CD4-positive, alpha-beta T cell treated with Interleukin-1 beta for 1 hour (primary cell): Measurements from ENCODE around the gene GNAS-AS1.

Experiments used
- DNase-seq, 2 donors: peaks; one replicate each; pipeline ENCODE4 v3.0.0-alpha.2; 2020 to 2022

The GNAS-AS1 gene

DNA sequence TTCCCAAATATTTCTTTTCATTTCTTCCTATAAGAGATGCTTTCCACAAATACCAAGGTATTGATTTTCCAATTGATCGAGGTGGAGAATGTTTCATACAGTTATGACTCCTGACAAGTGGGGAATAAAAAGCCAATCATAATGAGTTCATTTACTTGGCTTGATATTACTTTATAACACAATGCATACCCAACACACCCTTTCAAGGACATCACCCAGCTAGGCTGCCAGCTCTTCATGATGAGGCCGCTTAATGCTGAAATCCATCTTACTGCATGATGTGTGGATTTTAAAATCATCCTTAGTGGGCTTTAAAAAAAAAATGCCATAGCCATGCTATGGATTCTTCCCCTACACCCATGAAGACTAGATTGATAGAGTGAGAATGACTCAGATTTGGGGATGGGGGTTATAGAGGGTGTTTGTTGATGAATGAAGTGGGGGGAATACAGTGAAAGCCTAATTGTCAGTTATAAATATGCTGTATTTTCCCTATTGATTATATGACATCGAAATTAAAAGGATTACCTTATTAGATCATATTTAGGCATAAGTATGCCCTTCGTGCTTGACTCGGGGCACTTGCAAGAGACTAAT lies 75.9 kb downstream of the GNAS-AS1 start:
- DNase-seq = no peak

- DNase-seq = no peak
Measured at GRCh38 chr20:58774214-58774613, 76.5 kb downstream of the GNAS-AS1 start.

DNA sequence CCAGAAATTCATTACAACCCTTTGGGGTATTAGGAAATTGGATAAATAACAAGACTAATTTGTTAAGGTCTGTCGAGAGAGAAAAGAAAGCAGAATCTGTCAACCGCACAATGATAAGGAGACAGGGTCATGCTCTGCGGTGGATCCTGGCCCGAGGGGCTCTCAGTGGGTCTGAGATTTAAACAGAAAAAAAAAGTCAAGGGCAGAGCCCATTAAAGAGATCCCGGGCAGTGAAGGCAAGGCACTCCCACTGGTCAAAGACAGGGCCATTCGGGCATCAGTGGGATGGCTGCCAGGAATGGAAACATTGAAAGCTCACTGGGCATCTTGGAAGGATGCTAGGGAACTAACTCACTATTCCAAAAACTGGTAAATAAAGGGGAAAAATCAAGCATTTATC lies 77.9 kb downstream of the GNAS-AS1 start:
- DNase-seq = no peak
